ENCODE measurements around the gene YTHDC1. TPM values are rescaled to one million over a fixed set of nuclear protein-coding genes. Genes with fewer than 3 reads are reported as not detected.

Gene YTHDC1
- total and polyA plus RNA-seq, 2 of the 8 experiments (the other 6 are each of a cell fraction or from before 2014, with no cell fraction given): 25.7 to 89.5 TPM

- TF ChIP-seq RXRA (IDR thresholded peaks at IDR 0.05; ENCODE audit: insufficient read depth, low read depth, low read length): no peak
These were observed 23.6 kb upstream of the YTHDC1 start (continued) for GRCh38 chr4:68373513-68373912.

All from H1 (cell line).